Measurements from ENCODE around the gene KCNJ12. TPM values are rescaled to one million over a fixed set of nuclear protein-coding genes. Genes with fewer than 3 reads are reported as not detected.
"Not testable (repeated sequence)": the region's sequence is repeated elsewhere in the genome, so short reads cannot be mapped to it uniquely, and the experiment has no call there.

KCNJ12 gene
- total RNA-seq, 1 experiment from 2014 or later, result 1.2 TPM

GRCh38 chr17:21427727-21428126 is 51.6 kb downstream of the KCNJ12 start:
- DNase-seq (ENCODE audit: low spot score); H3K4me3 ChIP-seq (ENCODE audit: low read depth, low read length, poor library complexity, severe bottlenecking); H3K27me3 ChIP-seq (replicated peaks; ENCODE audit: insufficient read depth, low read depth, low read length, poor library complexity); intact Hi-C loops (cut with micrococcal nuclease; ENCODE audit: unreplicated experiment); BruUV-seq (replicated peaks); CTCF ChIA-PET; POLR2A ChIA-PET (ENCODE audit: low non-redundant PET); H3K36me3 ChIP-seq (ENCODE audit: insufficient read depth, low read length, poor library complexity, severe bottlenecking); H3K9me3 ChIP-seq (ENCODE audit: low read depth, low read length, poor library complexity, severe bottlenecking); H3K27ac ChIP-seq (ENCODE audit: low read depth, low read length, poor library complexity, severe bottlenecking); H3K4me1 ChIP-seq (ENCODE audit: insufficient read depth, low read length, poor library complexity, severe bottlenecking): not testable (repeated sequence)

GRCh38 chr17:21428752-21429424 is 52.7 kb downstream of the KCNJ12 start:
- DNase-seq (ENCODE audit: low spot score); BruUV-seq (replicated peaks); POLR2A ChIA-PET (ENCODE audit: low non-redundant PET); H3K27ac ChIP-seq (ENCODE audit: low read depth, low read length, poor library complexity, severe bottlenecking); intact Hi-C loops (cut with micrococcal nuclease; ENCODE audit: unreplicated experiment); H3K36me3 ChIP-seq (ENCODE audit: insufficient read depth, low read length, poor library complexity, severe bottlenecking); CTCF ChIA-PET; H3K4me3 ChIP-seq (ENCODE audit: low read depth, low read length, poor library complexity, severe bottlenecking); H3K27me3 ChIP-seq (replicated peaks; ENCODE audit: insufficient read depth, low read depth, low read length, poor library complexity); H3K9me3 ChIP-seq (ENCODE audit: low read depth, low read length, poor library complexity, severe bottlenecking); H3K4me1 ChIP-seq (ENCODE audit: insufficient read depth, low read length, poor library complexity, severe bottlenecking): not testable (repeated sequence)

GRCh38 chr17:21429921-21430628 is 53.9 kb downstream of the KCNJ12 start:
- POLR2A ChIA-PET (ENCODE audit: low non-redundant PET); H3K27ac ChIP-seq (ENCODE audit: low read depth, low read length, poor library complexity, severe bottlenecking); CTCF ChIA-PET; DNase-seq (ENCODE audit: low spot score); intact Hi-C loops (cut with micrococcal nuclease; ENCODE audit: unreplicated experiment); H3K9me3 ChIP-seq (ENCODE audit: low read depth, low read length, poor library complexity, severe bottlenecking); H3K36me3 ChIP-seq (ENCODE audit: insufficient read depth, low read length, poor library complexity, severe bottlenecking); H3K4me1 ChIP-seq (ENCODE audit: insufficient read depth, low read length, poor library complexity, severe bottlenecking); H3K27me3 ChIP-seq (replicated peaks; ENCODE audit: insufficient read depth, low read depth, low read length, poor library complexity); H3K4me3 ChIP-seq (ENCODE audit: low read depth, low read length, poor library complexity, severe bottlenecking); BruUV-seq (replicated peaks): not testable (repeated sequence)

GRCh38 chr17:21433971-21434370 is 57.8 kb downstream of the KCNJ12 start:
- H3K27me3 ChIP-seq (replicated peaks; ENCODE audit: insufficient read depth, low read depth, low read length, poor library complexity); H3K4me3 ChIP-seq (ENCODE audit: low read depth, low read length, poor library complexity, severe bottlenecking); POLR2A ChIA-PET (ENCODE audit: low non-redundant PET); H3K27ac ChIP-seq (ENCODE audit: low read depth, low read length, poor library complexity, severe bottlenecking); CTCF ChIA-PET; intact Hi-C loops (cut with micrococcal nuclease; ENCODE audit: unreplicated experiment); DNase-seq (ENCODE audit: low spot score); H3K36me3 ChIP-seq (ENCODE audit: insufficient read depth, low read length, poor library complexity, severe bottlenecking); BruUV-seq (replicated peaks); H3K4me1 ChIP-seq (ENCODE audit: insufficient read depth, low read length, poor library complexity, severe bottlenecking); H3K9me3 ChIP-seq (ENCODE audit: low read depth, low read length, poor library complexity, severe bottlenecking): not testable (repeated sequence)

GRCh38 chr17:21434976-21435375 is 58.8 kb downstream of the KCNJ12 start:
- H3K36me3 ChIP-seq (ENCODE audit: insufficient read depth, low read length, poor library complexity, severe bottlenecking); H3K4me1 ChIP-seq (ENCODE audit: insufficient read depth, low read length, poor library complexity, severe bottlenecking); POLR2A ChIA-PET (ENCODE audit: low non-redundant PET); H3K27me3 ChIP-seq (replicated peaks; ENCODE audit: insufficient read depth, low read depth, low read length, poor library complexity); DNase-seq (ENCODE audit: low spot score); intact Hi-C loops (cut with micrococcal nuclease; ENCODE audit: unreplicated experiment); H3K4me3 ChIP-seq (ENCODE audit: low read depth, low read length, poor library complexity, severe bottlenecking); H3K9me3 ChIP-seq (ENCODE audit: low read depth, low read length, poor library complexity, severe bottlenecking); BruUV-seq (replicated peaks); CTCF ChIA-PET; H3K27ac ChIP-seq (ENCODE audit: low read depth, low read length, poor library complexity, severe bottlenecking): not testable (repeated sequence)

GRCh38 chr17:21436481-21436880 is 60.3 kb downstream of the KCNJ12 start:
- H3K36me3 ChIP-seq (ENCODE audit: insufficient read depth, low read length, poor library complexity, severe bottlenecking); H3K9me3 ChIP-seq (ENCODE audit: low read depth, low read length, poor library complexity, severe bottlenecking); POLR2A ChIA-PET (ENCODE audit: low non-redundant PET); CTCF ChIA-PET; H3K27me3 ChIP-seq (replicated peaks; ENCODE audit: insufficient read depth, low read depth, low read length, poor library complexity); BruUV-seq (replicated peaks); H3K27ac ChIP-seq (ENCODE audit: low read depth, low read length, poor library complexity, severe bottlenecking); H3K4me3 ChIP-seq (ENCODE audit: low read depth, low read length, poor library complexity, severe bottlenecking); DNase-seq (ENCODE audit: low spot score); intact Hi-C loops (cut with micrococcal nuclease; ENCODE audit: unreplicated experiment); H3K4me1 ChIP-seq (ENCODE audit: insufficient read depth, low read length, poor library complexity, severe bottlenecking): not testable (repeated sequence)

GRCh38 chr17:21436883-21437836 is 61.0 kb downstream of the KCNJ12 start:
- H3K36me3 ChIP-seq (ENCODE audit: insufficient read depth, low read length, poor library complexity, severe bottlenecking); H3K4me1 ChIP-seq (ENCODE audit: insufficient read depth, low read length, poor library complexity, severe bottlenecking); intact Hi-C loops (cut with micrococcal nuclease; ENCODE audit: unreplicated experiment); H3K4me3 ChIP-seq (ENCODE audit: low read depth, low read length, poor library complexity, severe bottlenecking); DNase-seq (ENCODE audit: low spot score); CTCF ChIA-PET; H3K9me3 ChIP-seq (ENCODE audit: low read depth, low read length, poor library complexity, severe bottlenecking); BruUV-seq (replicated peaks); POLR2A ChIA-PET (ENCODE audit: low non-redundant PET); H3K27me3 ChIP-seq (replicated peaks; ENCODE audit: insufficient read depth, low read depth, low read length, poor library complexity); H3K27ac ChIP-seq (ENCODE audit: low read depth, low read length, poor library complexity, severe bottlenecking): not testable (repeated sequence)
